NCI-H1436 (cell line): Measurements from ENCODE around the gene MRGPRD.

Experiments used
- DNase-seq: peaks from one replicate; lab custom pipeline; 2025; lab: John Stamatoyannopoulos, UW

The MRGPRD gene

GRCh38 chr11:68980776-68981065, at the start of gene MRGPRD:
TSS of gene MRGPRD (minus strand) at chr11:68980986. CDS start at chr11:68980986, 0 bp downstream.
- DNase-seq = no peak

- DNase-seq = no peak
Measured at GRCh38 chr11:69030301-69030700, 49.5 kb upstream of the MRGPRD start.

- no peak for DNase-seq
Measured at GRCh38 chr11:69027704-69028372, 47.1 kb upstream of the MRGPRD start.

GRCh38 chr11:69024509-69024908, 43.7 kb upstream of the MRGPRD start:
- no peak for DNase-seq

- DNase-seq = no peak
Measured at GRCh38 chr11:69022260-69022659, 41.5 kb upstream of the MRGPRD start.

- no peak for DNase-seq
Measured at GRCh38 chr11:69018924-69019323, 38.1 kb upstream of the MRGPRD start.

- no peak for DNase-seq
Measured at GRCh38 chr11:69017951-69018350, 37.2 kb upstream of the MRGPRD start.

GRCh38 chr11:69014898-69015549, 34.2 kb upstream of the MRGPRD start:
- no peak for DNase-seq

GRCh38 chr11:69014084-69014851, 33.5 kb upstream of the MRGPRD start:
- DNase-seq = no peak

- DNase-seq = no peak
Measured at GRCh38 chr11:69013009-69013951, 32.5 kb upstream of the MRGPRD start, which contains the start of gene MRGPRF. TSS of gene MRGPRF (minus strand) at chr11:69013246. CDS start at chr11:69009901, 3,345 bp downstream.

- DNase-seq = no peak
Measured at GRCh38 chr11:69012092-69013008, 31.6 kb upstream of the MRGPRD start.

- no peak for DNase-seq
Measured at GRCh38 chr11:69011624-69012091, 30.9 kb upstream of the MRGPRD start.

GRCh38 chr11:69010964-69011623, 30.3 kb upstream of the MRGPRD start:
- no peak for DNase-seq

GRCh38 chr11:69010361-69010891, 29.6 kb upstream of the MRGPRD start:
- no peak for DNase-seq

GRCh38 chr11:69009441-69010211, 28.8 kb upstream of the MRGPRD start:
- no peak for DNase-seq

GRCh38 chr11:69008737-69009440, 28.1 kb upstream of the MRGPRD start:
- no peak for DNase-seq

- DNase-seq = no peak
Measured at GRCh38 chr11:69007975-69008381, 27.2 kb upstream of the MRGPRD start.

GRCh38 chr11:69006816-69007215, 26.0 kb upstream of the MRGPRD start:
- no peak for DNase-seq
